Breast epithelium (tissue), 3 donors: ENCODE results near the gene FLYWCH2.

Experiments
- CTCF ChIP-seq, 3 donors: fragments of 450-650 bp; IDR thresholded peaks; one replicate each; pipeline ENCODE4 v1.5.1; 2016 to 2017; ENCODE audit warnings: antibody characterized with exemption in 3 of 3, mild to moderate bottlenecking in 3 of 3, moderate library complexity in 3 of 3
- POLR2AphosphoS5 ChIP-seq, 3 donors: sonication (generic); formaldehyde crosslinking; IDR thresholded peaks; one replicate each; pipeline ENCODE4 v1.6.1; 2017; ENCODE audit warnings: antibody characterized with exemption in 3 of 3

DNA sequence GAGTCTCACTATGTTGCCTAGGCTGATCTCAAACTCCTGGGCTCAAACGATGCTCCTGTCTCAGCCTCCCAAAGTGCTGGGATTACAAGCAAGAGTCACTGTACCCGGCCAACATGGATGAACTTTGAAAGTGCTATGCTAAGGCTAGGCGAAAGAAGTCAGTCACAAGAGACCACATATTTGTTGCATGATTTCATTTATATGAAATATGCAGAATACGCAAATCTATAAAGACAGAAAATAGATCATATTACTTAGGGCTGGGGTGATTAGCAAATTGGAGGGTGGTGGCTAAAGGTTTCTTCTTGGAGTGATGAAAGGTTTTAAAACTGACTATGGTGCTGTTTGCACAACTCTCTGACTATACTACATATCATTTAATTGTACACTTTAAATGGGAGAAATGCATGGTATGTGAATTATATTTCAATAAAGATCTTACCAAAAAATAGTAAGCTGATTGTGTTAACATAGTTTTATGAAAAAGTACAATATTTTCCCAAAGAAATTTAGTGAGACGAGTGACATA lies 27.5 kb downstream of the FLYWCH2 start:
- TF ChIP-seq CTCF (IDR thresholded peaks at IDR 0.05) (no peak), POLR2AphosphoS5 (IDR thresholded peaks at IDR 0.05) (no peak)
